GM21529 (cell line): ENCODE measurements around the gene ABCG5.

Experiments
- ATAC-seq: cut with Tn5 transposase; IDR thresholded peaks from one replicate; pipeline ENCODE4 v1.9.1; 2021; ENCODE audit not compliant: unreplicated experiment

The ABCG5 gene

DNA sequence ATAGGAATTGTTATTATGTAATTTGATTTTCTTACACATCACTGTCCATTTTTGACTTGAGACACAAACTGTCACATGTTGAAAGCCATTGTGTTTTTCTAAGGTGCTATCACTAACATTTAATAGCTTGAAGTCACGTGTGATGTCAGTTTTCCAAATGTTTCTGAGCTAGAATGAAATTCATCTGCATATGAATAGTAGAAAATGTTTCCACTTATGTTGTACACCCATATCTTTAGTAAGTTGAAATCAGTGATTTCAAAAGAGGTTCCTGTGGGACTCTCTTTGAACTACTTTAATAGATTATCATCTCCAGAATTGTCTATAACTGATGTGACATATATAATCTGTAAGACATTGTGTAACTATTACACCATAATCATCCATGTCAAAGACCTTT lies 27.8 kb downstream of the ABCG5 start:
- no peak for ATAC-seq

DNA sequence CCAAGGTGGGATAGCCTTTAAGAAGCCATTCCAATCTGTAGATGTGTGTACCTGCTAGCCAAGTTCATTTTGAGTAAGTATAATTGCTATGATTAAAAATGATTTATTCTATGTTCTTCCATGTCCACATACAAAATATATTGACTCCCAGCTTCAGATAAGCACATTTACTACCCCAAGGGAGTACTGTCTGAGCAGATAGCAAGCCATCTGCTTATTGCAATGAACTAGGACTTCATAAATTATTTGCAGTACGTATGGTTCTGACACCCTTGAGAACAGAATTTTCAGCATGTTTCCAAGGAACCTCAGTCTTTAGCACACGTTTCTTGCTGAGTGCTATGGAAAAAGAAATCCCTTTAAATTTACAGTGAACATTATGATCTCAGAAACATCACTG lies 28.2 kb downstream of the ABCG5 start:
- no peak for ATAC-seq

DNA sequence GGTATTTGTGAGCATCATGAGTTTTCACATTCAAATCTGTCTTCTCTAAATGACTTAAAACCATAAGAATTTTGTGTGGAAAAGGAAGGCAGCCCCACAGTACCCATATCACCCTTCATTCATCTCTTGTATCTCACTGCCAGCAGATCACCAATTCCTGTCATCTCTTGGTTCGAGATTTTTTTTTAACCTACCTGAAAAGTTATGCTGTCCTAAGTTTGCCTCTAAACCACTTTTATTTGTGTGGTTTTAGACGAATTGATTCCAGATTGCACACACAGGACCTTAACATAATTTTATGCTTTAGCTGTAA lies 32.0 kb downstream of the ABCG5 start:
- no peak for ATAC-seq

DNA sequence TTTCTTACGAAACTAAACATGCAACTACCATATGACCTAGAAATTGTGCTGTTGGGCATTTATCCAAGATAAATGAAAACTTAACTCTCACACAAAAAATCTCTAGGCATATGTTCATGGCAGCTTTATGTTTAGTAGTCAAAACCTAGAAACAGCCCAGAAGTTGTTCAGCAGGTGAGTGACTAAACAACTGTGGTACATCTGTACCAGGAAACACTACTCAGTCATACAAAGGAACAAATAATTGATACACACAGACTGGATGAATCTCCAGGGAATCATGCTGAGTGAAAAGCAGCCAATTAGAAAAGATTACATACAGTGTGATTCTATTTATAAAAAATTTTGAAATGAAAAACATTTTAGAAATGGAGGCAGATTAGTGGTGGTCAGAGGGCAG lies 35.5 kb downstream of the ABCG5 start:
- ATAC-seq = no peak

DNA sequence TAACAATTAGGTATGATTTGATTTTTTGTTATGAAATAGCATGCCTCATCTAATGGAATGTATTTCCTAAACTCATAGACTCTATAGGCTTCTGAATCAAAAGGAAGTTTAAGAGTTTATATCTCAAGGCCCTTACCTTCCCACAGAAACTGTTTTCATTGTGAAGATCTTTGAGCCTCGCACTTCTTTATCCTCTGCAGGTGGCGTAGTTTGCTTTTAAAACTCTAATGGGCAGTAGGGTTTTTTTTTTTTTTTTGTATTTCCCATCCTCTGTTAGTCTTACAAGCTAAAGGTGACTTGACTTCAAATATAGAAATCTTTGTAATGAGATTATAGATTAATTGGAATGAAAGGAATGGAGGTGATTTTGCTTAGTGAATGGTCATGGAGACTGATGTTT lies 36.5 kb downstream of the ABCG5 start:
- no peak for ATAC-seq

DNA sequence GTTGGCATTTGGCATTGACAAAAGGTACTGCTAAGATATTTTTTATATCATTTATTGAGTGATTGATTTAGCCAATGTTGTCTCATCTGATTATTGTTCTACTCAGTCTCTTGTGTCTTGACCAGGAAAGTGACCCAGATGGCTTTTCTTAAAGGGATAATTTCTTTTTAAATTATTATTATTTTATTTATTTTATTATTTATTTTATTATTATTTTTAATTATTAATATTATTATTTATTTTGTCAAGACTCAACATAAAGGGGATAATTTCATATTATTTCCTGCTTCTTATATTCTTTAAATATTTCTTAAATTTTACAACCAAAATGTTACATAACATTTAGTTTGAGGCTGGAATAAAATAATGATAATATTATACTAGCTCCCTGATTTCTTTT lies 37.7 kb downstream of the ABCG5 start:
- ATAC-seq = no peak

DNA sequence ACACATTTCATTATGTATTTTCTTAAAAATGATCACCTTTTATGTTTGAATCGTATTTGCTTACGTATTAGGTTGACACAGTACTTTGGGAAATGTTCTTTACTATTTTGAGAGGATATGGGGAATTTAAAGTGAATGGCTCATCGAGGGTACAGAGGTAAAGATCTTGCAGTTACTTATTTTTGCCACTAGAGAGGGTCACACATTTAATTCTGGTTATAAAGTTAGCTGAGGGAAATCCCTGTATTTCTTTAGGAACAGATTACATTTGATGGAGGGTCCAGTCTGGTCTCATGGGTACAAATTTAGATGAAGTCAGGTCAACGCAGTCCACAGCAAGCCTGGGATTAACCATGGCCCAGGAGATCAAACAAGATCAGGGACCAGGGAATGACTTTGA lies 40.3 kb downstream of the ABCG5 start:
- ATAC-seq = no peak

DNA sequence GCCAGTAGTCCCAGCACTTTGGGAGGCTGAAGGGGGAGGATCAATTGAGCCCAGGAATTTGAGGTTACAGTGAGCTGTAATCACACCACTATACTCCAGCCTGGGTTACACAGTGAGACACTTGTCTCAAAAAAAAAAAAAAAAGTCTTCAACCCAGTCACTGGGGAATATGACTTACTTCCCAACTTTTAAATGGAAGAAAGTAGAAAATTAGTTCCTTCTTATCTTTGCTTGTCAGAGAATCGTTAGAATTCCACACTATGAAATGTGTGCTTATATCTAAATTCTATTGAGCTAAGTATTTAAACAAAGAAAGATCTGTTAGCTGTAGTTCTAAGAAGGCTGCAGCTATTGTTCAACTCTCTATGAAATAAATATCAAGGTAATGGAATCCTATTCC lies 42.4 kb downstream of the ABCG5 start:
- ATAC-seq = no peak

DNA sequence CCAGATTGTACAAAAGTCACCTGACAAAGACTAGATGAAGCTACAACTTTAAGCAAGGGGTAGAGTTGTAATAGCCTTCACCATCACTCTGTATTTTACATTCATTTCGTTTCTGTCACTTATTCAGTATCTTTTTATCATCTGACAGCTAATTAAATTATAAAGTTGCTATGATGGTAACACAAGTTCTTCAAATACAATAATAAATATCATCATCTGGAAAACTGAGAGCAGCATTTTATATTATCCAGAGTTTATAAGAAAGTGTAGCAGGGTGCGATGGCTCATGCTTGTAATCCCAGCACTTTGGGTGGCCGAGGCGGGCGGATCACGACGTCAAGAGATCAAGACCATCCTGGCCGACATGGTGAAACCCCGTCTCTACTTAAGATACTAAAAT lies 43.7 kb downstream of the ABCG5 start:
- no peak for ATAC-seq

DNA sequence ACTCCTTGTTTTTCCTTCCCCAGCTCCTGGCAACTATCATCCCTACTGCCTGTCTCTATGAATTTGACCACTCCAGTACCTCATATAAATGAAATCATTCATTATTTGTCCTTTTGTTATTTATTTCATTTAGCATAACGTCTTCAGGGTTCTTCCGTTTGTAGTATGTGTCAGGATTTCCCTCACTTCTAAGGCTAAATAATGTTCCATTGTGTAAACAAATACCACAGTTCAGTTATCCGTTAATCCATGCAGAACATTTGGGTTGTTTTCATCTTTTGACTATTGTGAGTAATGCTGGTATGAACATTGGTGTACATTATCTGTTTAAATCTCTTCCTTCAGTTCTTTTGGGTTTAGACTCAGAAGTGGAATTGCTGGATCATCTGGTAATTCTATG lies 46.0 kb downstream of the ABCG5 start:
- no peak for ATAC-seq

DNA sequence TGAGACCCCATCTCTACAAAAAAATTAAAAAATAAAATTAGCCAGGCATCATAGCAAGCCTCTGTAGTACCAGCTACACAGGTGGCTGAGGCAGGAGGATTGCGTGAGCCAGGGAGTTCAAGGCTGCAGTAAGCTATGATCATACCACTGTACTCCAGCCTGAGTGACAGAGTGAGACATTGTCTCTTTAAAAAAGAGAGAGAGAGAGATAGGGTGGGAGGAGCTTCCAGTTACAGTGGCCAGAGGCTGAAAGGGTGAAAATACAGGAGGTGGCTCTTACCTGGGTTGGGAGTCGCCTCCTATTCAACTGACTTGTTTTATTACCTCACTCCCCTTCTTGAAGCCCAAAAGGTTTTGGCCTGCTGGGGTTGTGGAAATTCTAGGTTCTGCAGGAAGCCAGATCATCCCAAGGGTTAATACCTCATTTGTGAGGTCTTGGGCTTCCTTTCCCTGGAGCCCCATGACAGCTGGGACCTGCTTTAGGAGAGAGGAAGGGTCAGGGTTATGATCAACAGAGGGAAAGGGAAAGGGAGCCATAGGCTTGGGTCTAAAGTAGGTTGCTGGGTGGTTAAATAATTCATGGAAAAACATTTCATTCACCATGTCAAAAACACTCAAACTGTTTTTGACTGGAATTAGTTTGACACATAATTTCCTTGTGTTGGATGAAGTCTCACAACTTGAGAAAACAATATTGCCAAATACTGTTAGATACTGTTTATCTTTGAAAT lies 47.4 kb downstream of the ABCG5 start:
- no peak for ATAC-seq

DNA sequence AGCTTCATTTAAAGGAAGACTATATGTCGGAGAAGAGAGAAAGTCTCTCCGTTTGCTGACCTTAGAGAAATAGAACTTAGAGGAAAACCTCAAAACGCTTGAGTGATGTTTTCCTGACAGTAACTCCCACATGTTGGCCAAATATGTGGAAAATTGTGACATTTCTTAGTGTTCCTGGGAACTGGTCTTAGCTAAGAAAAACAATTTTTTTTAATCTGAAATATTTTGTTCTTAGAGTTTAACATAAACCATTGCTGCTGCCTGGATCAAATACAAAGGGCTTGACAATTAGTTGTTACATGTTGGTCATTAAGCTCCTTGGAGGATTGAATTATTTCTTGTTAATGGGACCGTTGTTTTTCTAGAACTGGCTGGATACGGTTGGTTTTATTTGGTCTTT lies 48.5 kb downstream of the ABCG5 start:
- no peak for ATAC-seq

DNA sequence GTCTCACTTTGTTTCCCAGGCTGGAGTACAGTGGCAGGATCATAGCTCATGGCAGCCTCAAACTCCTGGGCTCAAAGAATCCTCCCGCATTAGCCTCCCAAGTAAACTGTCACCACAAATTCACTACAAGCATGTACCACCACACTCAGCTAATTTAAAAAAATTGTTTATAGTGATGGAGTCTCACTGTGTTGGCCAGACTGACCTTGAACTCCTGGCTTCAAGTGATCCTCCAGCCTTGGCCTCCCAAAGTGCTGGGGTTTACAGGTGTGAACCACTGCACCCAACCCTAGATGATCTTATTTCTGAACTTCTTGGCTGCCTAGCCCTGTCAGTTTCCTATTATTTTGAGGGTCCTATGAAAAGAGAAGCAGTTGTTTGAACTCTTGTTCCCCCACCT lies 50.0 kb downstream of the ABCG5 start:
- ATAC-seq = no peak

DNA sequence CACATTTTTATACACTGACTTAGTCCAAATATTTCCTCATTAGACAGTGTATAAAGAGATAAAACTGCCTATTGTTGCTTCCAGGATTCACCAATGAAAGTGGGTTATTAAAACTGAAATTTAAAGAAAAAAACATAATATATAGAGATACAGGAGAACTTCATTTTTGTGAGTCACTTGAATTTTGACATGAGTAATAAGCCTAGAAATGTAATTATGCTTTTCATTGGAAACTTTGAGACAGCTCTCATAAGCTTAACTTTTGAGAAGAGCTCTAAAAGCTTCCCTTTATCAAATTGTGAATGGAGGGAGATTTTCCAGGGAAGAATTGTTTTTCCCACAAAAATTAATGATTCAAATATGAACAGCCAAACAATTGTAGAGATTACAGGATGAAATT lies 50.7 kb downstream of the ABCG5 start:
- ATAC-seq = no peak

DNA sequence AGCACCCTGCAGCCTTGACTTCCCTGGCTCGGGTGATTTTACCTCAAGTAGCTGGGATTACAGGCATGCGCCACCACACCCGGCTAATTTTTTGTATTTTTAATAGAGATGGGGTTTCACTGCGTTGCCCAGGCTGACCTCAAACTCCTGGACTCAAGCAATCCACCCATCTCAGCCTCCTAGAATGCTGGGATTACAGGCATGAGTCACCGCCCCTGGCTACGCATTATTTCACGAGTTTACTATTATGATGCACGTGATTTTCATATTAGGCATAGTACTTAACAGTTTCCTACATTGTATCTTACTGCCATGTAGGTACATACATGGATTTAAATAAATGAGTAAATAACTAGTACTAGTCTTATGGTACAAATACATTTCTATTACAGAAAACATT lies 60.4 kb downstream of the ABCG5 start:
- no peak for ATAC-seq

DNA sequence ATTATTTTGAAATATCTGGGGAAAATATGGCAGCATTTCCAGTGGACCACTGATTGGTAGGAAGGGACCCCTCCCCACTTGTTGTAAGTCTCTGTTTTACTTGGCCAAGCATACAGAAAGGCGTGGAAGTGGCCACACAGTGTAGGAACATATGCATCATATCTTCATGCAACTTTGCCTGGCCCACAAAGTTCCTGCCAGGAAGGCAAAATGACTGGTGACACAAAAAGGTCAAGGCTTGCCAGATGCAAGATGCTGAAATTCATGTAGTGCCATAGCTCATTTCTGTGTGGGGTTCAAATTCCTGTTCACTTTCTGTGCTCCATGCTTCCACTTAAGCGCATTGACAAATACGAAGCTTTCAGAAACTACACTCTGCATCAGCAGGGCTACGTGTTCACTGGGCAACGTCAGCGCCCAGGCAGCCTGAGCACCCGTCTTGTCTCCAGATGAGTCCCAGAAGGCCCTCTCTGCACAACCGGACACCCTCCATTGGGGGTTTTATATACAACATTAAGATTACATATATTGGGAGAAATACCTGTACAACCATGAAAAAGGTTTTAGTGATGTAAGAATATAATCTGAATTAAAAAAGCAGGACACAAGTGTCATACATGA lies 61.2 kb downstream of the ABCG5 start:
- ATAC-seq = no peak

DNA sequence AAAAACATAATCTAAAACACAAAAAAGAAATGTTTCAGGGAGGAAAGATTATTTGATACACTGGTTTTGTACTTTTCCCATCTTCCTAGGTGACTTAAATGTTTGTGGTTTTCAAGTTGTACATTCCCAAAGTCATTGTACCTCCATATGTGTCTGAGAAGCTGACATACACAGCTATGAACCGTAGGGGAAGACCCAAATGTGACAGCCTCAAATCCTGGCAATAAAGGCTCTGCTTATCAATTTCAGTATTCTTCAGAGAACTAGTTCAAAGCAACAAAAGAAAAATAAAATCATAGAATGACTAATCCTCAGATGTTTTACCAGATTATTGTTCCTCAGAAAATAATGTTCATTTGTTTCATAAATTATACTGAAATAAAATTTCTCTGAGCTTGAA lies 62.3 kb downstream of the ABCG5 start:
- ATAC-seq = no peak

DNA sequence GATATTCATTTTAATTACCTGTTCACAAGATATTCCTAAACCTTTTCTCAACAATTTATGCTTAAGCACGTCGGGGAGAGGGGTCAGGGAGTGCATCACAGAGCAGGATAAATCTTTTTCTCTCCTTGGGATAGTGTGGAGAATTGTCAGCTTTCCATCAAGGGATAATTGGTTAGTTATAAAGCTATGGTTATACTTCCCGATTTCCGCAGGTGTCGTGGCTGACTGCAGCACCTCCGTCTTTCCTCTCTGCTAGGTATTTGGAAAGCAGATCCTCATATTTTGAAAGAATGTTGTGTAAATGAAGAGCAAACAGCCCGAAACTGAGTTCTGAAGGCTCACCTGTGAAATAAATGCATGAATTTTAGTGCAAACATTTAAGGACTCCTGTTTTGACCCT lies 64.0 kb downstream of the ABCG5 start:
- ATAC-seq = no peak

DNA sequence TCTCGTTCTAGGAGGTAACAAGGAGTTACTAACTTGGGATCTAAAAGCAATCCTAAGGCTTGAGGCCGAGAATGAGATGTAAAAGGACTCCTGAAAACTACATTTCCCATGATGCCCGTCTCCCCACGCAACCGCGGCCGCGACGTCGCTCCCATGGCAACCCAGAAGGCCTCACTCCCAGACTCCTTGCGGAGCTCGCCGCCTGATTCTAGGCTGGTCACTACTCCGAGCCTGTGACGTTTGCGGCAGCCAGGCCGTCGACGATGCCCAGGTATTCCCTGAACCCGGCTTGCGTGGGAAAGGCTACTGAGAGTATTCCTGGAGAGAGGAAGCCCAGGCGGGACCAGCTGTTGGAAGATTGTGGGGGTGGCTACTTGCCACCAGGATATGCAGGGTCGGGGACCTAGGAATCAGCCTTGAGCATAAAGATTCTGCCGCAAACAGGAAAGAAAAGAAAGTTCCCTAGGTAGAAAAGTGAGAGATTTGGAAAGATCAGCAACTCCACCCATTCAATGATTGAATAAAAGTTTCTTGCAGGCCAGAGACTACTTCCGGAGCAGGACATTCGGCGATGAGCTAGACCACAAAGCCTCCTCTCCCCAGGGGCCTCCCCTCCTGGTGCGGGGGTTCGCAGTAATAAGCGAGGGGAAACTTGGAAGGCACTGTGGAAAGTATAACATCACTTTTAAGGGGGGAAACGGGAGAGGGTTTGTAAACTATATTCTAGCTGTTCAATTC lies 64.6 kb downstream of the ABCG5 start, which contains the start of gene DYNC2LI1:
Gene DYNC2LI1 (plus strand): TSS at position 164 of the 738 bp plus-strand sequence. CDS start 100 bp downstream, at position 264.
- ATAC-seq = peak; percentile 100

DNA sequence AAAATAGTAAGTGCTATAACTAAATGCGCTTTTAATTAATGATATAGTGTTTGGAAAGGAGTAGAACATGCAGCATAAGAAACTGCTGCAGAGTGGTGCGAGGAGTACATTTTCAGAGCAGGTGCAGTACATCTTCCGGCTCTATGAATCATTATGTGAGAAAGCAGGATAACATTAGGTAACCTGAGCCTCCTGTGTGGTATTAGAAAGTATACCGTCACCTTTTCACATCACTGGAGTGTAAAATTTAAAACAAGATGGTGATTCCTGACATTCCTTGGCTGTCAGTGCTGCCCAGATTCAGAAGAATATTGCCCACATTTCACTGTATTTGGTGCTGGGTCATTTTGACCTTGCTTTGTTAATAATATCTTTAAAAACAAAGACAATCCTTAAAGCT lies 72.6 kb downstream of the ABCG5 start:
- ATAC-seq = no peak

DNA sequence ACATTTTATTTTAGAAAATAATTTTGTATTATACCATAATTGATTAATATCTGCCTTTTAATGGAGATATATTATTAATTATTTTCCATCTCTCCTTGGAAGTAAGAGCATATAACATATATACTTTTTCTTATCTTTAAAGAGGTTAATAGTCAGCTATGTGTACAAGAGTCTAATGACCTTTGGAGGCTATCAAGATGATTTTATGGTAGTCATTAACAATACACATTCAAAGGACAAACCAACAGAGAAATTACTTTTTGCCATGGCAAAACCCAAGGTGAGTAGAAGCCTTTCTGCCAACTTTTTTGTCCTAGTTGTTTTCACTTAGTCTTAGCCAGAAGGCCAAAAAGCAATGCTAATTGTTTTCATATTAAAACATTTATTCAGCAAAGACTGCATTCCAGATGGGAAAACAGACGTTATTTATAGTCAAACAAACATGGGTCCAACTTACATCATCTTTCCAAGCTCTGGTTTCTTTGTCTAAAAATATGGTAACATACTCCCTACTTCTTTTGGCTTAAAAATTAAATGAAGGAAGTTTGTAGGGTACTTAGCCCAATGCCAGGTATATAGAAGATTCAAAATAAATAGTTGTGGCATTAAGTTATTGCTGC lies 74.4 kb downstream of the ABCG5 start:
- ATAC-seq = no peak

DNA sequence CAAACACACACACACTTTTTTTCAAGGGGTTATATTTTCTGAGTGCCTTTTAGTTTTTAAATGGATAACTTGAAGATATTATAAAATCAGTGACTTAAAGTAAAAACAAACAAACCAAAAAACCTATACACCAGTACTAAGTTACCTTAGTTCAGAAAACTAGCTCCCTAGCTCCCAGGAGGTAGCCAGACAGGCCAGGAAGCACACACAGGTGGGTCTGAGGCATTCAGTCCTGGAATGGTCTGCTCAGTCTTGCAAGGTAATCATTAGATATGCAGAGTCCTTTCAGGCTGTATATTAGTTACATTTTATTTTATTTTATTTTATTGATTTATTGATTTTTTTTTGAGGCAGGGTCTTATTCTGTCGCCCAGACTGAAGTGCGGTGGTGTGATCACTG lies 75.5 kb downstream of the ABCG5 start:
- no peak for ATAC-seq
